RWPE1 (cell line): ENCODE data around the gene RSPH4A.

Experiments
- CTCF ChIA-PET: fragments of 350-600 bp; sonication (Branson Sonifier 250); formaldehyde crosslinking; extraction: SDS; loops from one replicate; lab custom pipeline; 2021; lab: Yijun Ruan, JAX
- POLR2A ChIA-PET: fragments of 400-600 bp; formaldehyde crosslinking; extraction: SDS; loops from one replicate; lab custom pipeline; 2020; ENCODE audit warnings: antibody characterized with exemption; ENCODE audit not compliant: low non-redundant PET; lab: Yijun Ruan, JAX
- DNase-seq: peaks from one replicate; pipeline ENCODE4 v3.0.0; 2012; ENCODE audit warnings: low spot score
- H3K27ac ChIP-seq: fragments of 450-650 bp; 2 replicates; pipeline ENCODE4 v1.5.1; 2017
- TF ChIP-seq, protein P1 (sequence below): fragments of 450-650 bp; conservative IDR thresholded peaks from 2 replicates; pipeline ENCODE4 v1.5.1; 2017; ENCODE audit warnings: low read depth, mild to moderate bottlenecking

RSPH4A gene

DNA sequence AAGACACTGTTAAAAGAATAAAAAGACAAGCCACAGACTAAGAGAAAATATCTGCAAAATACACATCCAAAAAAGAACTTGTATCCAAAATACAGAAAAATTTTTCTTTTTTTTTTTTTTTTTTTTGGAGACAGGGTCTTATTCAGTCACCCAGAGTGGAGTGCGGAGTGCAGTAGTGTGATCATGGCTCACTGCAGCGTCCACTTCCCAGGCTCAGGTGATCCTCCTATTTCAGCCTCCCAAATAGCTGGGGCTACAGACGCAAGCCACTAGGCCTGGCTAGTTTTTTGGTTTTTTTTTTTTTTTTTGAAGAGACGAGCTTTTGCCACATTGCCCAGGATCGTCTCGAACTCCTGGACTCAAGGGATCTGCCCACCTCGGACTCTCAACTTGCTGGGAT lies 49.2 kb downstream of the RSPH4A start:
- ChIA-PET POLR2A (no interaction called here), CTCF (interaction anchor here (0.5 to 0.9 kb wide), 3 partner anchors 15 to 1319 kb away, joined by 3 to 4 read pairs (median 4); no protein-coding TSS in a partner anchor)
- DNase-seq, result no peak
- TF ChIP-seq, protein P1, sequence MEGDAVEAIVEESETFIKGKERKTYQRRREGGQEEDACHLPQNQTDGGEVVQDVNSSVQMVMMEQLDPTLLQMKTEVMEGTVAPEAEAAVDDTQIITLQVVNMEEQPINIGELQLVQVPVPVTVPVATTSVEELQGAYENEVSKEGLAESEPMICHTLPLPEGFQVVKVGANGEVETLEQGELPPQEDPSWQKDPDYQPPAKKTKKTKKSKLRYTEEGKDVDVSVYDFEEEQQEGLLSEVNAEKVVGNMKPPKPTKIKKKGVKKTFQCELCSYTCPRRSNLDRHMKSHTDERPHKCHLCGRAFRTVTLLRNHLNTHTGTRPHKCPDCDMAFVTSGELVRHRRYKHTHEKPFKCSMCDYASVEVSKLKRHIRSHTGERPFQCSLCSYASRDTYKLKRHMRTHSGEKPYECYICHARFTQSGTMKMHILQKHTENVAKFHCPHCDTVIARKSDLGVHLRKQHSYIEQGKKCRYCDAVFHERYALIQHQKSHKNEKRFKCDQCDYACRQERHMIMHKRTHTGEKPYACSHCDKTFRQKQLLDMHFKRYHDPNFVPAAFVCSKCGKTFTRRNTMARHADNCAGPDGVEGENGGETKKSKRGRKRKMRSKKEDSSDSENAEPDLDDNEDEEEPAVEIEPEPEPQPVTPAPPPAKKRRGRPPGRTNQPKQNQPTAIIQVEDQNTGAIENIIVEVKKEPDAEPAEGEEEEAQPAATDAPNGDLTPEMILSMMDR, result no peak
- no peak overlapping the region for H3K27ac ChIP-seq

DNA sequence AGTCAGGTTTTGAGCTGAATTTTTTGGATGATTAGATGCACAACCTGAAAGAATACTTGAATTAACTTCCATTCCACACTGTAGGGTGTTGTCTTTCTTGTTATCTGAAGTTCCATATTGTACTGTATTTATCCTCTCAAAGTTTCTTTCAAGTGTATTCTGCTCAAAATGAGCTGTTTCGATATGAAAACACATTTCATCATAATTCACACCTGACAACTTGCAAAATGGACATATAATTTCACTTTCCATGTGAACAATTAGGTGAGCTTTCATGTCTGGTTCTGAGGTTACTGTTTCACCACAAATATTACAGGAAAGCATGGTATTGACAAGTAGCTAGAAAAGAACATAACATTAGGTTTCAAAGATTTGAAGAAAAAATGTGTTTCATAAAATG lies 50.6 kb downstream of the RSPH4A start:
- ChIA-PET CTCF (interaction anchor here (0.6 to 0.7 kb wide), 2 partner anchors 16 to 301 kb away, joined by 3 to 4 read pairs; no protein-coding TSS in a partner anchor), POLR2A (no interaction called here)
- no peak overlapping the region for H3K27ac ChIP-seq
- TF ChIP-seq, protein P1, result no peak
- DNase-seq, result no peak

DNA sequence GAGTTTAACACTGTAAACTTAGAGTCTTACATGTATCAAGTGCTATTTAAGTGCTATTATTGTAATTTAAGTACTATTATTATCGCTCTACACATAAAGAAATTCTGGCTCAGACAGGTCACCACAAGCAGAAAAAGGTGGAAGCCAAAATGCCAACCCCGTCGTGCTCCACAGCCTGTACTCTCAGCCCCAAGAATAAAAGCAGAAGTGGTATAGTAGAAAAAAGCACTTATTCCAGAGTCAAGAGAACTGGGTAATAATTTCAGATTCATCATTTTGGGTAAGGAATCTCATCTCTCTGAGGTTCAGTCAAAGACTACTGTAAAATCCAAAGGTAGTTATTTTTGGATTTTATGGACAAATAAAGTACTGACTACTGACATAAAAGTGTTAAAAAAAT lies 51.3 kb downstream of the RSPH4A start:
- DNase-seq, result no peak
- TF ChIP-seq, protein P1, result no peak
- ChIA-PET CTCF (no interaction called here), POLR2A (no interaction called here)
- no peak overlapping the region for H3K27ac ChIP-seq

DNA sequence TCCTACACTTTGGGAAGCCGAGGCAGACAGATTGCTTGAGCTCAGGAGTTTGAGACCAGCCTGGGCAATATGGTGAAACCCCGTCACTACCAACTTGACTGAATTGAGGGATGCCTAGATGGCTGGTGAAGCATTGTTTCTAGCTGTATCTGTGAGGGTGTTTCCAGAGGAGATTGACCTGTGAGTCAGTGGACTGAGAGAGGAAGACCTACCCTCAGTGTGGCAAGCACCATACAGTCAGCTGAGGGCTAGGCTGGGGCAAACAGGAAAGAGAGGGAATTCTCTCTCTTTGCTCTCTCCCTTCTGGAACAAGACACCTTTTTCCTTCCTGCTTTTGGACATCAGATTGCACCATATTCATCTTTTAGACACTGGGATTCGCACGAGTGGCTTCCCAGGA lies 56.0 kb downstream of the RSPH4A start:
- TF ChIP-seq, protein P1, result no peak
- ChIA-PET POLR2A (no interaction called here), CTCF (interaction anchor here (1.1 kb wide), 1 partner anchor 9 kb away, joined by 3 read pairs; the partner anchor contains the start of gene KPNA5)
- H3K27ac ChIP-seq, result no peak overlapping the region
- no peak for DNase-seq

DNA sequence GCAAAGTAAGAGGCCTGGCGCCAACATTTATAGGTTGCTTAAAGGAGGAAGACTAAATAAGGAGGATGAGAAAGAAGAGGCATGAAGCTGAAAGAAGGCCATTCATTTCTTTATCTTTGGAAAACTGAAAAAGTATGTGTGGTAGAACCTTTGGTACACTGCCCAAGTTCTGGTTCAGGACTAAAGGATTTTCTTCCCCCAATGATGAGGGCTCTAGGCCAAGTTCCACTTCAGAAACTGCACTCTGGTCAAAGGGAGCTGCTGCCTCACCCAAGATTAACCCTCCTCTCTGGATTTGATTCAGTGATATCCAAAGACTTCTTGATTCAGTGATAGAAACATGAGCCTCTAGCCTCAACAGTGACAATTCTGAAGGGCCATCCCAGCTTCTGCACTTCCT lies 59.7 kb downstream of the RSPH4A start:
- TF ChIP-seq, protein P1, result no peak
- no peak overlapping the region for H3K27ac ChIP-seq
- ChIA-PET CTCF (no interaction called here), POLR2A (no interaction called here)
- DNase-seq, result no peak

DNA sequence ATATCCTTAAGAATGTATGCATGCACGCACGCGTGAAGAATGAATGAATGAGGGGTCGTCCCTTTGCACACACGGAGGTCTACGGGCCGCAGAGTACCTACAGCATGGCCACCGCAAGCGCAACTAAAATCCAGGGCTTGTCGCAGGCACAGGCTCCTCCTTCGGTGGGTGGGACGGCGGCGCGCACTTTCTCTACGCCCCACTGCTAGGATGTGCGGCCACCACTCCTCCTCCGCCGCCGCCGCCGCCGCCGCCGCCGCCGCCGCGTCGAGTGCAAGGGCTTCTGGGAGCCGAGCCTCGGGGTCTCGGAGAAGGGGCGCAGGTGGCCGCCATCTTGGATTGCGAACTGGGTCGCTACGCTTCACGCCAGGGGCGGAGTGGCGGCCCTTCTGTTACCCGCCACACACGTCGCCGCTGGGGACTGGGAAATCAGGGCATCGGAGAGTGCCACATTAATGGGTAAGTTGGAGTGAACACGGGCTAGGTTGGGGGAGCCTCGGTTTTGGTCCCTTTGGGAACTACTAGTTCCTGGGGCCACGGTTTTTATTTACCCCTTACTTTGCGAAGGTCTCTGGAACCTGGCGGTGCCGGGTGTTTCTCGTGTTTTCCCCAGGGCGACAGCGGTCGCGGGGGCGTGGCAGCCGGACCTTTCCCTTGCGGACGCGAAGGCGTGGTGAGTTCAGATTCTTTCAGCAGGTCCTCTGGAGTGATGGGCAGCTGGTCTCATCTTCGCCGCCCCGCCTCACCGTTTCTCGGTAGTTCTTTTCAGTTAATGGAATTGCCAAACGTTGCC lies 64.8 kb downstream of the RSPH4A start, which contains the start of gene KPNA5:
Gene KPNA5, plus strand, starts transcription at position 332 of the 793 bp plus-strand sequence. Its CDS starts 124 bp downstream, at position 456.
- H3K27ac ChIP-seq, result peak within 1 kb of the TSS; percentile 91

More for the DNA sequence above, 64.8 kb downstream of the RSPH4A start, which contains the start of gene KPNA5:
- ChIA-PET POLR2A (no interaction called here), CTCF (interaction anchor here (0.7 to 1.1 kb wide), 3 partner anchors 9 to 165 kb away, joined by 3 to 4 read pairs (median 3); no protein-coding TSS in a partner anchor)
- TF ChIP-seq, protein P1, result no peak
- peak; percentile 83 for DNase-seq
